Erythroblast (primary cell): Measurements from ENCODE around the gene SLC44A1.

Source experiments
- GATA1 ChIP-seq: IDR thresholded peaks from 2 replicates; pipeline ENCODE4 v1.6.1; 2011; ENCODE audit warnings: low read depth, mild to moderate bottlenecking, control low read depth, low read length, moderate library complexity
- POLR2A ChIP-seq: IDR thresholded peaks from 2 replicates; pipeline ENCODE4 v1.6.1; 2011; ENCODE audit warnings: mild to moderate bottlenecking, low read length

DNA sequence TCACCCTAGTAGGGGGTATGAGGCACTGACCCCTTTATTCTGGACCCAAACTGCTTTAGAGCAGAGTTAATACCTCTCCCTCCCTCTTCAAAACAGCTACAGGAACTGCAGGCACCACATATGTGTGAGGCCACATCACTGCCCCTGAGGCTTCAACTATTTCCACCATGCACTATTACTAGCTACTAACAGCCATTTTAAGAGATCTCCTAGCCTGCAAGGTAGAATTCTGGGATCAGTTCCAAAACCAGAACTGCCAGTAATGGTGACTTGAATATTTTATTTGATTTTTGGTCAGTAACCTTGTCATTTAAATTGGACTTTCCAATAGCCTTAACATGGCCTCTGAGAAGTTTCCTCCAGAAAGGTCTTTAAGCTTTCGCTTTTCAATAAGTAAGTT lies 148.1 kb downstream of the SLC44A1 start:
- no peak for TF ChIP-seq POLR2A
- TF ChIP-seq GATA1, result no peak
